Spleen (tissue), 7 donors: Measurements from ENCODE around the gene APLF.

Experiments used
- CTCF ChIP-seq, 11 experiments: fragments of 200-600 bp in 7 of 11; fragments of 450-650 bp in 4 of 11; sonication (generic) in 4 of 11; IDR thresholded peaks in 8 of 11; conservative IDR thresholded peaks in 3 of 11; 1 replicate in 7 of 11; 2 replicates in 4 of 11; pipeline versions ENCODE4 v1.4.0 to v1.8.0; 2016 to 2021; ENCODE audit warnings: antibody characterized with exemption in 11 of 11, inconsistent platforms in 4 of 11, mild to moderate bottlenecking in 1 of 11
- POLR2AphosphoS5 ChIP-seq, 3 donors: sonication (generic); formaldehyde crosslinking; IDR thresholded peaks; one replicate each; pipeline ENCODE4 v1.5.1; 2017; ENCODE audit warnings: antibody characterized with exemption in 3 of 3
- donor health status: DM: no; HTN: no; CAD: no; lungs with moderate emphysema.
- donor health status: DM: no; HTN: no; CAD: no.
- donor health status: DM: no; HTN: no; CAD: no.

DNA sequence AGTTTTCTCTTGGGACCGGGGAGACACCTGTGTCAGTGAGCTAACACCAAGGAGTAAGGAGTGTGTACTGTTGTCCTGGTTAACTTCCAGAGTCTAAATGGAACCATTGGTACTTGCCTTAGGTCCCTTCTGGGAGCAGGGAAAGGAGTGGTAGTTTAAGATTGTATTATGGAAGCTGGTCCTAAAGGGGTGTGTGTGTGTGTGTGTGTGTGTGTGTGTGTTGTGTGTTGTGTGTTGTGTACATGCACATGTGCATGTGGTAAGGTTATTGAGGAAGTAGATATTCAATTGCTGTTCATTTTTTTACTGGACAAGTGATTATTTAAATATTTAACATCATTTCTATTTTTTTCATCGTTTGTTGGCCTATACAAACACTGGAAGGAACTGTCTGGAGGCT, 1.4 kb downstream of the APLF start:
- TF ChIP-seq CTCF (IDR thresholded peaks at IDR 0.05 in 8 of 11, conservative IDR thresholded peaks at IDR 0.05 in 3 of 11) (no peak), POLR2AphosphoS5 (IDR thresholded peaks at IDR 0.05) (no peak)
